22Rv1 (cell line): ENCODE measurements around the gene MXD4.

ENCODE experiments used
- H3K27ac ChIP-seq: fragments of 450-650 bp; 2 replicates; pipeline ENCODE4 v1.5.1; 2017
- CTCF ChIP-seq: fragments of 450-650 bp; IDR thresholded peaks from 2 replicates; pipeline ENCODE4 v1.5.1; 2017; ENCODE audit warnings: mild to moderate bottlenecking
- ZFX ChIP-seq: fragments of 450-650 bp; IDR thresholded peaks from 2 replicates; pipeline ENCODE4 v1.6.1; 2017; ENCODE audit warnings: antibody characterized with exemption, borderline replicate concordance

The MXD4 gene

GRCh38 chr4:2243681-2244380 is 18.1 kb downstream of the MXD4 start:
- H3K27ac ChIP-seq = no peak overlapping the region
- TF ChIP-seq CTCF = no peak
- no peak for TF ChIP-seq ZFX

DNA sequence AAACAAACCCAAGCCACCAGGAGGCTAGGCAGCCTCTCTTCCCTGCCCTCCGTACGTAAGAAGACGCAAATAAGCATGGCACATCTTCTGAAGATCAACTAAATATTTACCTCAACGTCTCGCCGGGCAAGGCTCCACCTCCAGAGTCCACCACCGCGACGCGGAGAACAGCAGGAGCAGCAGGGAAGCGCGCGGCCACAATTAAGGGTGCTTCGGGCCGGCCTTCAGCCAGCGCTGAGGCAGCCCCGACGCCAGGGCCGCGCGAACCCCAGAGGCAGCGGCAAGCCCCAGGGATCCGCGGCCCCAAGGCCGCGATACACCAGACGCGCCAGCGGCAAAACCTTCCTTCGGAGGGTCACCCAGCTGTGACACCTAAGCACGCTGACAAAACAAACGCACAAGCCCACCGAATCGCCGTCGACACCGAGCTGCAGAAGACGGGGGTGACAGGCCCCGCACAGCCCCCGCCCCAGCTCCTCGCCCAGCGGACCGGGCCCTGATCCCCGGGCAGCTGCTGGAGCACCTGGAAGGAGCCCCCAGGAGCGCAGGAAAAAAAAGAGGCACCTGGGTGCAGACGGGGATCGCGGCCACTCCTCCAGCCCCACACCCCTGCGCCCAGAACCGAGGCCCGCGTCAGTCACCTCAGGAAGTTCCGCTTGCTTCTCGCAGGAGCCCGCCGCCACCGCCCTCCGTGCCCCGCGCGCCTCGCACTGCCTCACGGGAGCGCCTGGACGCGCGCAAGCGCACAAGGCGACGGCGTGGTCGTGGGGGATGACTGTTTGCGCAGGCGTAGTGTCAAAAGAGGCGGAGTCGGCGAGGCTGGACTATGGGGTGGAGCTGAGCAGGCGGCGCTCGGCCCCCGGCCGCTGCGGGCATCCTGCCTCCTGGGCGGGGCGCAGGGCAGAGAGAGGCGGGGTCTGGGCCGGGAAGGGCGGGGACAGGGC is 20.2 kb downstream of the MXD4 start, which contains the start of the genes HAUS3 and POLN:
Gene HAUS3, minus strand, starts transcription at position 712 of the 944 bp plus-strand sequence. CDS start 1,175 bp downstream, outside the sequence.
Gene POLN, minus strand, starts transcription at position 712 of the 944 bp plus-strand sequence. CDS start 12,890 bp downstream, outside the sequence.
- TF ChIP-seq ZFX (no peak), CTCF (no peak)

DNA sequence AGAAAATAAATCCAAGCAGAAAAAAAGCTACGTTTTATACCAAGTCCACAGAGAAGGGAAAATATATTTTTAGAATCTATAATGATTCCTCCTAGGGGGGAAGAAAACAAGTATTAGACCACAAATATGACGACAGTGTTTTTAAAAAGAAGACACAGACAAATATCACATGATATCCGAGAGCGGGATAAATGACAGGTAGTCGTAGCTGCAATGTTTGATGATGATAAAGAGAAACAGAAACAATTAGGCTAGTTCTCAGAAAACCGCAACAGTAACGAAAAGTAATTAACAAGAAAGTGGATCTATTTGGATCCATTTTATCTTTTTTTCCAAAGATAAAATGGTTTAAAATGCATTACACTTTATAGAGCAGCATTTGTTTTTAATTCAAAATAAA is 20.9 kb downstream of the MXD4 start:
- peak overlapping the region; percentile 55 for H3K27ac ChIP-seq
- TF ChIP-seq ZFX = no peak
- no peak for TF ChIP-seq CTCF

More for the DNA sequence above, 20.2 kb downstream of the MXD4 start, which contains the start of the genes HAUS3 and POLN:
- H3K27ac ChIP-seq = peak within 1 kb of the TSS; percentile 55

- TF ChIP-seq CTCF (no peak), ZFX (no peak)
- H3K27ac ChIP-seq = no peak overlapping the region
Measured at GRCh38 chr4:2236944-2237666, 24.8 kb downstream of the MXD4 start.

DNA sequence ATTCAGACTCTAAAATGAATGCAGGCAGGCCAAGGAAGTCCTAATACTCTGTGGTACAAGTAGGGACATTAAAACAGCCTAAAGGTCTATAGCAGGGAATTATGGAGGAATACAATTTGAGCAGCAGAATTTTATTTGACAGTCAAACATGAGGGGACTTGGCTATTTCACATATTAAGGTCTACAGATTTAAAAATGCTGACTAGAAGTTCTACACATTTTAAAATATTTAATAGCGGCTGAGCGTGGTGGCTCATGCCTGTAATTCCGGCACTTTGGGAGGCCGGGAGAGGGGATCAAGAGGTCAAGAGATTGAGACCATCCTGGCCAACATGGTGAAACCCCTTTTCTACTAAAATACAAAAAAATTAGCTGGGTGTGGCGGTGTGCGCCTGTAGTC is 30.8 kb downstream of the MXD4 start:
- no peak overlapping the region for H3K27ac ChIP-seq
- TF ChIP-seq CTCF (no peak), ZFX (no peak)

DNA sequence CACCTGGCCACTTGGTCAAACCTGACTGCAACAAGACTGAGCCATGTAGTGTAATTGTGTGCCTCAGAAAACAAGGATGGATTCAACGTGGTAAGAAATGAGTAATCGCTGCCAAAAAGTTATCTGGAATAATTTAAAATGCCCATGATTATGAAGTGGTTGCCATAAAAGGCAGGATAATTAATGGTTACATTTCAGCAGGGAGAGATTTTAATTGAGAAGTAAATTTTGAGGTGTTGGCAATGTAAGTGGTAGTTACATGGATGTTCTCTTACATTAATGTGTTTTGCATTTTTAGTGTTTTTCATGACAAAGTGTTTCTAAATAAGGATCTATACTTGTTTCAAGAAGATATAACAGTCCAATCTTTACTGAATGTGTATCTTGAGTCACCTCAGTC is 35.6 kb downstream of the MXD4 start:
- TF ChIP-seq CTCF = no peak
- TF ChIP-seq ZFX = no peak

More for the DNA sequence above, 35.6 kb downstream of the MXD4 start:
- no peak overlapping the region for H3K27ac ChIP-seq
